Glutamatergic neuron (in vitro differentiated cells): ENCODE data around the gene SYNRG. TPM values are rescaled to one million over a fixed set of nuclear protein-coding genes. Genes with fewer than 3 reads are reported as not detected.

Experiments
- DNase-seq: peaks from one replicate; pipeline ENCODE4 v3.0.0; 2022
- H3K27ac Mint-ChIP-seq: one replicate; pipeline ENCODE4 v1.8.0; 2020; ENCODE audit warnings: mild to moderate bottlenecking, mixed read lengths, inconsistent platforms; ENCODE audit not compliant: unreplicated experiment
- H3K27me3 Mint-ChIP-seq: one replicate; pipeline ENCODE4 v1.8.0; 2020; ENCODE audit warnings: mild to moderate bottlenecking, moderate library complexity, mixed read lengths, inconsistent platforms; ENCODE audit not compliant: unreplicated experiment
- H3K36me3 Mint-ChIP-seq: one replicate; pipeline ENCODE4 v1.8.0; 2020; ENCODE audit warnings: mild to moderate bottlenecking, mixed read lengths, inconsistent platforms; ENCODE audit not compliant: unreplicated experiment
- H3K4me1 Mint-ChIP-seq: one replicate; pipeline ENCODE4 v1.8.0; 2020; ENCODE audit warnings: mild to moderate bottlenecking, low read depth, mixed read lengths, inconsistent platforms; ENCODE audit not compliant: unreplicated experiment
- H3K4me3 Mint-ChIP-seq: one replicate; pipeline ENCODE4 v1.8.0; 2020; ENCODE audit warnings: mild to moderate bottlenecking, mixed read lengths, inconsistent platforms; ENCODE audit not compliant: unreplicated experiment
- H3K9me3 Mint-ChIP-seq: one replicate; pipeline ENCODE4 v1.8.0; 2020; ENCODE audit warnings: mild to moderate bottlenecking, moderate library complexity, mixed read lengths, inconsistent platforms; ENCODE audit not compliant: unreplicated experiment
- CTCF ChIP-seq: fragments of 200-600 bp; sonication (generic); IDR thresholded peaks from one replicate; pipeline ENCODE4 v1.5.0; 2021; ENCODE audit not compliant: partially characterized antibody, unreplicated experiment
- total RNA-seq: library from RNA; stranded (reverse); fragmentation: NEBNext Ultra II Directional; extraction: Animal tissue kit (Norgen Biotek cat#: 25700); gene quantifications from one replicate; pipeline ENCODE4 v1.2.1, GENCODE V29; 2021; ENCODE audit not compliant: unreplicated experiment

The SYNRG gene
- total RNA-seq, 1 donor from 2014 or later = 65.8 TPM

DNA sequence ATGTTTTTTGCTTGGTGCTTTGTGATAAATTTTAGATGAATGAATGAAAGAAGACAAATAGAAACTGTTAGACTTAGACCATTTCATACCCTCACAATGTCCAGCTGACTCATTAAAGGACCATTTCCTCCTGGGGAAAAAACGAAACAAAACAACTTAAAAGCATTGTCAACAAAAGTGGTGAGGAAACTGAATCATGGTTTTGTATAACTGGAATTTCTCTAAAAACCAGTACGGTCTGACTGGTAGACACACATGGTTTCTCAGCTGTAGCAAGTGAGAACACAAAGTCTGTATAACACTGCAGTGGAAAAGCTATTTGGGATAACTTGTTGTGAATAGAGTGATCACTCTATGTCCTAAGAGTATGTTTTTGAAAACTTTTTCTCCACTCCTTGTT, 39.3 kb upstream of the SYNRG start:
- Mint-ChIP-seq H3K27me3 (no peaks in the 10 kb centered on the region), H3K36me3 (no peaks in the 10 kb centered on the region), H3K4me3 (no peak overlapping the region), H3K4me1 (no peaks in the 10 kb centered on the region), H3K9me3 (no peaks in the 10 kb centered on the region), H3K27ac (no peak overlapping the region)
- DNase-seq = no peak
- no peak for TF ChIP-seq CTCF

DNA sequence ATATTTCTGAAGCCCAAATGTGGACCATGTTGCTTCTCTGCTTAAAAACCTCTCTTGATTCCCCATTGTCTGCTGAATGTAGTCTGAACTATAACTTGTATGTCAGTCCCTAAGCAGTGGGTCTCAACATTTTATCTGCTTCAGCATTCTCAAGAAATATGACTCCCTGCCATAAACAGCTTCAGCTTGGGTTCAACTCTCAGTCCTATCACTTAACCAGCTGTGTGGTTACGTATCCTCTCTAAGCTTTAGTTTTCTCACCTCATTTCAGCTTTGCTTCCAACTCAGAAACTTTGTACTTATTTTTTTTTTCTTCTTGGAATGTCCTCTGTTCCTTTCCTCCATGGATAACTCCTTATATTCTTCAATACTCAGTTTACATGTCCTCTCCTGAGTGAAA, 38.6 kb upstream of the SYNRG start:
- Mint-ChIP-seq H3K27ac (no peak overlapping the region), H3K4me3 (no peak overlapping the region), H3K4me1 (no peaks in the 10 kb centered on the region), H3K9me3 (no peaks in the 10 kb centered on the region), H3K36me3 (no peaks in the 10 kb centered on the region), H3K27me3 (no peaks in the 10 kb centered on the region)
- TF ChIP-seq CTCF = no peak
- no peak for DNase-seq

GRCh38 chr17:37643869-37644268, 34.7 kb upstream of the SYNRG start:
- no peak for TF ChIP-seq CTCF
- no peak for DNase-seq
- Mint-ChIP-seq H3K9me3 (no peaks in the 10 kb centered on the region), H3K36me3 (no peaks in the 10 kb centered on the region), H3K4me3 (peak overlapping the region; percentile 88), H3K27me3 (no peaks in the 10 kb centered on the region), H3K4me1 (peaks cover 5% of the 10 kb centered on the region), H3K27ac (no peak overlapping the region)

- Mint-ChIP-seq H3K4me1 (peaks cover 5% of the 10 kb centered on the region), H3K27ac (peak within 1 kb of the TSS; percentile 83), H3K9me3 (no peaks in the 10 kb centered on the region), H3K27me3 (no peaks in the 10 kb centered on the region), H3K36me3 (no peaks in the 10 kb centered on the region), H3K4me3 (peak within 1 kb of the TSS; percentile 88)
- DNase-seq = peak; percentile 92
- no peak for TF ChIP-seq CTCF
These were observed 34.0 kb upstream of the SYNRG start, which contains the start of gene DDX52 for GRCh38 chr17:37643118-37643766. TSS of gene DDX52 (minus strand) at chr17:37643446. CDS start at chr17:37643420, 26 bp downstream.

DNA sequence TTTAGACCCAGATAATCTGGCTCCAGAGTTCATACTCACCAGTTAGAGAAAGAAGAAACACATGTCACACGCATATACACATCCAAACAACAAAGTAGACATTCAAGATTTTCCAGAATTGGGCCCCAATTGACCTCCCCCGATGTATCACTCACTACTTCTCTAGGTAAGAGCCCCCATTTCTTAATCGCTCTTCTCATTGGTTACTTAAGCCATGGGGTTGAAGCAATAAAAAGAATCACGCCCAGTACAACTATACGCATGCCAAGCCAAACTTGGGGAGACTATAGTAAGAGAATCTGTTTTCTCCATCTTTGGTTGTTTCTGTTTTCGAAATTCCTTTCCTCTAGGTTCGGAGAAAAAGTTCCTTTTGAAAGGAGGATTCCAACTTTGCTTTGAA, 33.5 kb upstream of the SYNRG start:
- no peaks in the 10 kb centered on the region for H3K9me3 Mint-ChIP-seq
- no peak for TF ChIP-seq CTCF
- H3K27me3 Mint-ChIP-seq = no peaks in the 10 kb centered on the region
- peak overlapping the region; percentile 88 for H3K4me3 Mint-ChIP-seq
- no peak for DNase-seq
- H3K27ac Mint-ChIP-seq = peak overlapping the region; percentile 83
- peaks cover 5% of the 10 kb centered on the region for H3K4me1 Mint-ChIP-seq
- H3K36me3 Mint-ChIP-seq = no peaks in the 10 kb centered on the region
